KBM-7 (cell line): ENCODE data around the gene PSMA1.
"Not testable (repeated sequence)": the region's sequence is repeated elsewhere in the genome, so short reads cannot be mapped to it uniquely, and the experiment has no call there.

ENCODE experiments used
- DNase-seq: peaks from one replicate; pipeline ENCODE4 v3.0.0-alpha.2; 2015
- in situ Hi-C: fragments of 300-500 bp; cut with MboI; formaldehyde crosslinking; loops from 2 replicates; pipeline ENCODE4 v1.14.3; 2020; ENCODE audit warnings: low sequenced_read_pairs, low pct_unique_long_range_greater_than_20kb, mixed read lengths

The PSMA1 gene

DNA sequence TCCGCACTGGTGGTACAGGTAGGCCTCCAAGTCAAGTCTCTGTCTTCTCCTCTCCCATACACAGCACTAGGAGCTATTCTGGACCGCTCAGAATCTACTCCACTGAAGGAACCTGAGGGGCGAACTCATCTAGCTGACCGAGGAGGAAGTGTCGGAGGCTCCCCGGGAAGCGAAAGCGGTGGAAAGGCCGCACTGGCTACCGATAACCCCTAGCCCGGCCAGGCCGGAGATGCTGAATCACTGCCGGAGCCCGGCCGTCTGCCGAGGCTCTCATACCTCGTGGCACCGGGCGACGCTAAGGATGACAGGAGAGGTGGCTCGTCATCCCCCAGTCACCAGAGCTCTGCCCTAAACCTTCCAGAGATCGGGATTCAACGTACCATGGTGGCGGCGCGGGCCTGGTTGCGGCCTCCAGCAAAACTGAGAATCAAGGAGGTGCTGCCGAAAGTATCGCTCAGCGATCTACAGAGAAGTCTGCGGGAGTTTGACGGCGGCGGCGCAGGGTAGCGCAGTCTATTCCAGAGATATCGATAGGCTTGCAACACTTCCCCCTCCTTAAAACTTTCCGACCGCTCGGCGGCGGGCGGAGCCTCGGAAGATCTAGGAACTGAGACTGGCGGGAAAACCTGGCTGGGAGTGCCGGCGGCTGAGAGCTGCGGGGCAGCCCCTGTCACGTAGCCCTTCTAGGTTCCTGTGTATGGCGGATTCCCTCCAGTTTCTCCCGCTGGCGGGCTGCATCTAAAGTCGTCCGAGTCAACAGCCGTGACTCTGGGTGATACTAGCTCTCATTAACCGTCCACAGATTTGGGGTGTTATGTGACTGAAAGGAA lies at the start of gene PSMA1:
TSS of gene PSMA1 (minus strand) at position 470 of the 830 bp plus-strand sequence. CDS start at position 383, 87 bp downstream.
- in situ Hi-C loops: loop anchor here (25.0 kb wide), 1 partner anchor 367 kb away; the partner anchor contains the start of gene CYP2R1
- peak; percentile 97 for DNase-seq

DNA sequence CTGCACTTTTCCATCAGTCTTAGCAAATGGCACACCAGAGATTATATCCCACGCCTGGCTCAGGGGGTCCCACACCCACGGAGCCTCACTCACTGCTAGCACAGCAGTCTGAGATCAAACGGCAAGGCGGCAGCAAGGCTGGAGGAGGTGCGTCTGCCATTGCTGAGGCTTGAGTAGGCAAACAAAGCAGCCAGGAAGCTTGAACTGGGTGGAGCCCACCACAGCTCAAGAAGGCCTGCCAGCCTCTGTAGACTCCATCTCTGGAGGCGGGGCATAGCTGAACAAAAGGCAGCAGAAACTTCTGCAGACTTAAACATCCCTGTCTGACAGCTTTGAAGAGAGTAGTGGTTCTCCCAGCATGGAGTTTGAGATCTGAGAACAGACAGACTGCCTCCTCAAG lies 49.3 kb upstream of the PSMA1 start:
- DNase-seq, in situ Hi-C loops: not testable (repeated sequence)

DNA sequence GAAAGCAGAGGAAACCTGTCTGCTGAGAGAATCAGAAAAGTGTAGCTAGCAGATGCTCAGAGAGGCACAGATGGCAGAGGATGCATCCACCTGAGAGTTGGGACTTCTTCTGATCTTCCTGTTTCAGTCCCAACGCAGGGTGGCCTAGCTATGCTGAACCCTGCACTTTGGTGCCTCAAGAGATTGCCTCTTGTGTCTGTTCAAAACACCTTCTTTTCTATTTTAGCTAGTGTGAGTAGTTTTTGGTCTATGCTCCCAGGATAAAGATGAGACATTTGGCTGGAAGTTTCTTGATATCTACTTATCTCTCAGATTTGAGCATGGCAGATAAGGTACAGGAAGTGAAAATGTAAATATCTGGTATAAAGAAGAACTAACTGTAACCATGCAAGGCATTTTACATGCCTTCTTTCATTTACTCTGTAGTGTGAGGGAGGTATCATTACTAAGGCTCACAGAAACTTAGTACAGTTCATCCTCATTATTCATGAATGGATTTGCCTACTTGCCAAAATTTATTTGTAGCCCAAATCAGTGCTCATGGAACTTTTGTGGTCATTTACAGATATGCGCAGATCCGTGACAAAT lies 47.0 kb upstream of the PSMA1 start:
- in situ Hi-C loops: no loop called here

DNA sequence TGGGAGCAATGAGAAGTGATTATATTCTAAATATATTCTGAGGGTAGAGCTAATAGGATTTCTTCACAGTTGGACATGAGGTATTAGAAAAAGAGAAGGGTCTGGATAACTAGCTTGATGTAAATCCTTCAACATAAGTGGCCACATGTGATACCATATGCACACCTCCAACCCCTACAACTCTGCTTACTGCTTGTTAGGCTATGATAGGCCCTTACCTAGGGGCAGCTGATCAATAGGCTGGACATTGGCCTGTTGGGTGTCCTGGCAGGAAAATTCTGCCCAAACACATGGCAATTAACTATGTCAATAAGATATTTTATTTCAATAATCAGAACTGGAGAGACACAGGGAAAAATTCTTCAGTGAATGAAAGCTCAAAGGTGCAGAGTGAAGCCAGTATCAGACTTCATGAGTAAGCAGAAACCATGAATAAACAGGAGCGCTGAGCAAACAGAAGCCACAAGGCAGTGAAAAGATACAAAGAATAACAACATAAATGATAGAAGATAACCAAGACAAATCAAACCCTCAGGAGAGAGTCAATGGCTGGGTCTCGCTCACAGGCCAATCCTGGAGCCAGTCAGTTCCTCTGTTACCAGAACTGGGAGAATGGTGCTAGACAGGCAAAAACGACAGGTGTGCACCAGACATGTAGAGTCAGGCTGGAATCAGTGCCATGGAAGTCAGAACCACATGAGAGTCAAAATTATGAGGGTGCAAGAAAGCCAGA lies 46.3 kb upstream of the PSMA1 start:
- in situ Hi-C loops: no loop called here
- no peak for DNase-seq

More for the DNA sequence above, 47.0 kb upstream of the PSMA1 start:
- no peak for DNase-seq

DNA sequence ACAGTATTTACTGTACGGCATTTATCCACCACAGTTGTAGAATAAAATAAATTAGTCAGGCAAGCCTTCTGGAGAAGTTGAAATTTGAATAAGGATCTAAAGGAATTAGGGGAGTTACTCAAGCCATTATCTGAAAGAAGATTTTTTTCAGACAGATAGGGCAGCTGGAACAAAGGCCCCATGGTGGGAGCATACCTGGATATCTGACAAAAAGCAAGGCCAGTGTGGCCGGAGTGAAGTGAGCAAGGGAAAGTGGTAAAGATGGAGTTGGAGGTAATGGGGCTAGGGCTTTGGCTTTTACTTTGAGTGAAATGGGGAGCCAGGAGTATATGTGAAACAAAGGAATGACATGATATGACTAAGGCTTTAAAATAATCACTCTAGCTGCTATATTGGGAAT lies 45.7 kb upstream of the PSMA1 start:
- no peak for DNase-seq
- in situ Hi-C loops: no loop called here

DNA sequence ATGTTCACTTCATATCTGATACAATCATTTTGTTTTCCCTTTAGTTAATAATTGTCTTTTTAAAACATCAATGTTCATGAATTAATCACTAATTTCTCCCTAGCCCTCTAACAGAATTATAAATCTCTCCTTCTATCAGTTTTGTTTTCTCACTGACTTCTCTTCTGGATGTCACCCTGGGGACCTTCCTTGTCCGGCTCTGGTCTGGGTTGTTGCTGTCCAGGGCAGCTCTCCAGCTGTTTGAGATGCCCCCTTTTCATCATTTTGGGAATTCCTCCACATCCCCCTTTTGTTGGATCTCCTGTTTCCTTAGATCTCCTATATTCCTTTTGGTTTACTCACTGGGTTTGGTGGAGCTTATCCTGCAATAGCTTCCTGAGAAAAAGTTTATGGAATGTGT lies 35.6 kb upstream of the PSMA1 start:
- DNase-seq: no peak
- in situ Hi-C loops: no loop called here

DNA sequence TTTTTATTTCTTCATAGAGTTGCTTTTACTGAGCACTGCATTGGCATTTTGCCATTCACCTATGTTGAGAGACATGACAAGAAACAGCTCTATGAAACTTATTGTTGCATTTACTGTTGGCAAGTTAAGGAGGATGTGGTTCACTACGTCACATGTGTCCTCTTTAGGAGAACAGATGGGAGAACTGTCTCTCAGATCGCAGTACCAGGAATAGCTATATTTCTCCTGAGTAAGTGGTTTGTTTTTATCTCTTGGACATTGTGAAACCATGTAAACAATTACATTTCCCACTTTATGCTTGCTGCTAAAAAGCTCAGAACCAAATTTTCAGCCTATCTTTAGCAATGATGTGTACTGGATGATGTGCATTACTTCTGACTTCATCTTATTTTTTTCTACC lies 34.8 kb upstream of the PSMA1 start:
- in situ Hi-C loops: no loop called here
- DNase-seq: peak; percentile 40

DNA sequence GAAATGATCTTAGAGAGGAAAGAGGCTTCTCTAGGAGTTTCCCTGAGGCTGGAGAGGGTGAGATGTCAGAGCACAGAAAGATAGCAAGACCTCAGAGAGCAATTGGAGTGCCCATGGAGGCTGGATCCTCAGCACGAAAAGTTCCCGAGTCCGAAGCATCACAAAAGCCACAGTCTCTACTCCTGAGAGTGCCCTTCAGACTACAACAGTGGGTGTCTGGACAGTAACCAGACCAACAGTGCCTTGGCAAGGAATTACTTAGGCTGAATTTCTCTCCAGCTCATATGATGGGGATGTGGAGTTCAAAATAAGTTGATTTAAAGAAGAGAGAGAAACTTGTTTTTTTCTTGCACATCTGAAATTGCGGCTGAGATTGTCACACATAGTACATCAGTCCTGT lies 31.9 kb upstream of the PSMA1 start:
- no peak for DNase-seq
- in situ Hi-C loops: no loop called here

DNA sequence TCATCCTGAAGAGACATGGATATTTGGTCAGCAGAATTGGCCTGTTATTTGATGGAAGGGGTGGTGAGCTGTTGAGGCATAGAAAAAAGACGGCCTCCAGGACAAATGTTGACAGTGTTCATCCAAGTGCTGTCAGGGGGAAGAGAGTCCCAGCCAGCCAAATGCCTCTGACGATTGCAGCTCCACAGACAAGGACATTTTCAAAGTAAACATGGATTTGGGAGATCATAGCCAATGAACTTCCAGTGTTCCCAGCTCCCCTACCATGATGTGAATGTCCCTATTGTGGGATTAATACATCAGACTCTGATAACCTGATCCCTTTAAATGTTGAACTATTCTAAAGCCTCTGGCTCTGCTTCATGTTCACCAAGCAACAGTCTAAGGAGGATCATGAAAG lies 31.2 kb upstream of the PSMA1 start:
- no peak for DNase-seq
- in situ Hi-C loops: no loop called here

DNA sequence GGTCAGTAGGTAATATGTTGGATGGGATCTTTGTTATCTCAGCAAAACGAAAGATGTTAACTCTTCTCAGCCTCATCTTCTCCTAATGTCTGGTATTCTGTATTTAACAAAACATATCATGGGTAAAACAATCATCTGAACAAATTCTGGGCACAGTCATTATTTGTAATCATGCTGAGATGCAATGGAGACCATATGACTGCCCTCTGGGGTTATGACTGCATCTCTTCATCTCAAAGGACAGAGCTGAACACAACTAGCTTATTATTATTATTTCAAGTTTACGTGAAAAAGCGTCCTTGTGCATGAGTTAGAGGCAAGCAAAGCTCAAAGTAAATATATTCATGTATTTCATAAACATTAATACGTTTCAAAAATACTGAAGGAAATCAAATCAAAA lies 29.7 kb upstream of the PSMA1 start:
- DNase-seq: no peak
- in situ Hi-C loops: loop anchor here (25.0 kb wide), 1 partner anchor 237 kb away; no protein-coding TSS in a partner anchor

DNA sequence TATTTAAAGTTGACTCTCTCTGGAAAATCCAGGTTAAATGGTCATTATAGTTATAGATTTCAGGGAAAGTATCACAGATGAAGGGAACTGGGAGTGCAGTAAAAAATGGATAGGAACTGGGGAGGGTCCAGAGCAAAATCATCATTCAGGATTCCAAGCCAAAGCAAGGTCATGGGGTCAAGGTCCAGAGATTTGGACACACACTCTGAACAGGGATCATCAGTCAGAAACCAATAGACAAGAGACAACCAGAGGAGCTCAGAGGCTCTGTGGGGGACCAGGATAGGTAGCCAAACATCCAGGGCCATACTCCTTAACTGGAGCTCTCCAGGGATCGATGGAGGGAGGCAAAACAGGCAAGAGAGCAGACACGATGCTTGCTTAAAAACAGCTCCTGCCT lies 27.3 kb upstream of the PSMA1 start:
- no peak for DNase-seq
- in situ Hi-C loops: loop anchor here (25.0 kb wide), 1 partner anchor 240 kb away; no protein-coding TSS in a partner anchor

DNA sequence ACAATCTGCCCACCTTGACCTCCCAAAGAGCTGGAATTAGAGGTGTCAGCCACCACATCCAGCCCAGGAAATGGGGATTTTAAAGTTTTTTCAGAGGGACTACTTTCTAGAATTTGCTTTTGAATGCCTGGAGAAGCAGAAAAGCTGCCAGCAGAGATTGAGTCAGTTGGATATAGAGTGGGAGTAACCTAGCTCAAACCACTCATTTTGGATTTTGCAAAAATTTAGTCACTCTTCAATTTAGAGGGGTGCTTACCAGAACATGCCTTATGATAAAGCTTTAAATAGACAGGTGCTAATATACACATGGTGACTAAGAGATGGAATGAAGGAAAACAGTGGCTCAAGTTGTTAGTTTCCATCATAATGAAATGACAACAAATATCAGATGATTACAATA lies 26.5 kb upstream of the PSMA1 start:
- in situ Hi-C loops: loop anchor here (25.0 kb wide), 1 partner anchor 241 kb away; no protein-coding TSS in a partner anchor
- no peak for DNase-seq

DNA sequence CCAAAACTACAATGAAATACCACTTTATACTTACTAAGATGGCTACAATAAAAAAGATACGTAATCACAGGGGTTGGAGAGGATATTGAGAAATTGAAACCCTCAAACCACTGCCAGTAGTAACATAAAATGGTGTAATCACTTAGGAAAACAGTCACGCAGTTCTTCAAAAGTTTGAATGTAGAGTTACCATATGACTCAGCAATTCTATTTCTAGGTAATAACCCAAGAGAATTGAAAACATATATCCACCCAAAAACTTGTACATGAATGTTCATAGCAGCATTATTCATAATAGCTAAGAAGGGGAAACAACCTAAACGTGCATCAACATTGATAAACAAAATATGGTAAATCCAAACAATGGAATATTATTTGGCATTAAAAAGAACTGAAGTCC lies 24.4 kb upstream of the PSMA1 start:
- in situ Hi-C loops: loop anchor here (25.0 kb wide), 1 partner anchor 243 kb away; no protein-coding TSS in a partner anchor
- DNase-seq: peak; percentile 32

DNA sequence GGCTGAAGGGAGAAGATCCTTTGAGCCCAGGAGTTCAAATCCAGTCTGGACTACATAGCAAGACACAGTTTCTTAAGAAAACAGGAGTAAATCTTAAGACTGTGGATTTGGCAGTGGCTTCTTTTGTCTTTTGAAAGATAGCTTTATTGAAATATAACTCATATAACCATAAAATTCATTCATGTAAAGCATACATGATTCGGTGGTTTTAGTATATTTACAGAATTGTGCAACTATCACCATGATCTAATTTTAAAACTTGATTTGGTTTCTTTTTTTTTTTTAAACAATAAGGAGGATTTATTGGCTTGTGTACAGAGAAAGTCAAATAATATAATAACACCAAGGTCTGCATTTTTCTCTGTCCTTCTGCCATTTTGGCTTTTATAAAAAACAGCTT lies 23.1 kb upstream of the PSMA1 start:
- in situ Hi-C loops: loop anchor here (25.0 kb wide), 1 partner anchor 244 kb away; no protein-coding TSS in a partner anchor
- DNase-seq: no peak

DNA sequence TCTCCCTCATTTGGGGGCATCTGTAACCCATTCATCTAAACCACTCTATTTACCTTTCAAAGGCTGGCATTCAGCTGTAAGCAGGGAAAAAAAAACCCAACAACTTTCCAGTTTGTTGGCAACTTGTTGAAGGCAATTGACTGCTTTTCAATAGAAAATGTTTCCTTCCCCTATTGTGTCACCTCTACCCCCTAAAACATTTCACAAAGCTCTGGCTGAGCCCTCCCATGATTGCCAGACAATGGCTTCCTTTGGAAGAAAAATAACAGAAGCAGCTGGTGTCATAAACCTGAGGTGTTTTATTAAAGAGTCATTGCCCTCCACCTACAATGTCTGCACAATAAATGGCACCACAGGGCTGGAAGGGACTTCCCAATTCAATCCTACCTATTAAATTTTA lies 22.1 kb upstream of the PSMA1 start:
- peak; percentile 13 for DNase-seq
- in situ Hi-C loops: loop anchor here (25.0 kb wide), 1 partner anchor 245 kb away; no protein-coding TSS in a partner anchor

DNA sequence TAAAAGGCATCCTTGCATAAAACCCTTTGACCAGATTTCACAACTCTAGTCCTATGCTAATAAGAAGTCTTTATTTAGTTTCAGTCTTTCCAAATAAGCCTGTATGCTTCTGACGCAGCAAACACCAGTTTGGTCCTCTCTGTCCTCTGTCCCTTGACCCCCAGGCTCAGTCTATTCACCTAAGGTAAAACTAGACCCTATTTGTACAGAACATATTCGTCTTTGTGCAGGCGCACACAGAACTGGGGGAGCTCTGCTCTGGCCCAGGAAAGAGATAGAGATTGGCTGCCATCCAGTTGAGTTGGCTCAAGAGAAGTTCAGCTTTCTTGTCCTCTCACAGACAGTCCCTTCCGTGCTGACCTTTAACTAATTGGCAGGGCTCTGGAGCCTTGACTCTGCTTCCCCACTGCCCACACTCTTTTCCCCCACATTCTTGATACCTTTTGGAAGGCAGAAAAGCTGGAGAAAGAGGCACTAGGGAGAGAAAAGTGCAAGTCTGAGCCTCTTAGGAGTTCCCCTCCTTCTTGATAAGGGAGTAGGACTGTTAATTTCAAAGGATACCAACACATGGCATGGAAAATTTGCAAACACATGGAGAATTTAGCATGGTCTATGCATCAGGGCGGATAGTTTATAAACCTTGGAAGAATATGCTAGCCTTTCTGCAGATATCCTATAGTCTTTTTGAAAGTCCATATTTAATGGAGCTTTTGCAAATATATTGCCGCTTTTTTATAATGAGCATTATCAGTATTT lies 21.2 kb upstream of the PSMA1 start:
- in situ Hi-C loops: loop anchor here (25.0 kb wide), 1 partner anchor 246 kb away; no protein-coding TSS in a partner anchor
- DNase-seq: no peak

DNA sequence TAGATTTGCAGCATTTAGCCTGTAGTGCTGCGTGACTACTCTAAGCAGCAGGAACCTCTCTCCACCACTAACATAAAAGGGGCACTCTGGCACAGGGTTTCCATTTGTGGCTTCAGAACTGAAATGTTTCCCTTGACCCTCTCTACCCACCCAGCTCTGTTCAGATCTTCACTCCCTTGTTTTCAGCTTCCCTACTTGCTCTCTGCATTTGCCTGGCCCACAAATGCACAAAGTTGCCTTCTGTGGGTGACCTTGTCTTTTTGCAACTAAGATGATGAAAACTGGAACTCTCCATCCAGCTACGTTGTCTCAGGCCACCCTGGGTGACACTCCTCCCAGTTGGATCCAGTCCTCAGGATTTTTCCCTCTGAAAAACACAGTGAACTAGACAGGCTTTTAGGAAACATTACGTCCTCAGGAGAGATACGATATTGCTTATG lies 19.8 kb upstream of the PSMA1 start:
- in situ Hi-C loops: loop anchor here (25.0 kb wide), 1 partner anchor 247 kb away; no protein-coding TSS in a partner anchor
- DNase-seq: no peak

DNA sequence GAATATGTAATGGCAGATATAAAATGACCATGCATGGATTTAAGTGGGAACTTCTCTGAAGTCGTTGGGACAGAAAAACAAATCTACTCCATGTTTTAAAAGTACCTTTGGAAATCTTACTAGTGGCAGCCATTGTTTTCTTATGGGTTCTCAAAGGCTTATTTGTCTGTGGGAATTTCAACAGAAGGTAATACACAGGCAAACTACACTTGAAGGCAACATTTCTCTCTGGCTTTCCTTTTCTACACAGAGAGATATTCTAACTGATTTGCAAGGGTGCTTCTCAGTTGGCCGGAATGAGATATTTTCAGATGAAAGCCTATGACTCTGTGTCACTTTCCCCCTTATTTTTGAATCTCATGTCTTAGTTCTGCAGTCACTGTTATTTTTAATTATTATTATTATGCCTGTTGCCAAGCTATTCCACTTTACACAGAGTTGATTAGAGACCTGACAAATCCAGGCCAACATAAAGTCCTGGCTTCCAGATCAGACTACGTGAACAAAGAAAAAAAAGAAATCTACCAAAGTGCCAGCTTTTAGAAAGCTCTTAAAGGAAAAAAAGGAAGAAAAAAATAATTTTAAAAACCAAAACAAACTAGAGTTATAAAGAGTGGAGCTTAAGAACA lies 18.9 kb upstream of the PSMA1 start:
- in situ Hi-C loops: loop anchor here (25.0 kb wide), 1 partner anchor 248 kb away; no protein-coding TSS in a partner anchor
- DNase-seq: no peak
